Astrocyte (in vitro differentiated cells and primary cell): ENCODE results near the gene SIX3. TPM values are rescaled to one million over a fixed set of nuclear protein-coding genes. Genes with fewer than 3 reads are reported as not detected.

Experiments
- DNase-seq: peaks from one replicate; pipeline ENCODE4 v3.0.0-alpha.2; 2010; ENCODE audit warnings: low read depth
- FAIRE-seq: peaks from 2 replicates; lab custom pipeline; 2011; peaks lifted over from hg19 to GRCh38; lab: Jason Lieb, UNC
- H2AFZ ChIP-seq: 2 replicates; pipeline ENCODE4 v1.6.0; 2012; ENCODE audit warnings: low read depth, low read length, inconsistent platforms
- H3K27ac ChIP-seq: 2 replicates; pipeline ENCODE4 v1.5.1; 2011; ENCODE audit warnings: low read depth, low read length, inconsistent platforms
- H3K27me3 ChIP-seq: 2 replicates; pipeline ENCODE4 v1.6.0; 2011; ENCODE audit warnings: low read length, inconsistent platforms; ENCODE audit not compliant: insufficient read depth
- H3K36me3 ChIP-seq: 2 replicates; pipeline ENCODE4 v1.5.1; 2011; ENCODE audit warnings: low read length, inconsistent platforms; ENCODE audit not compliant: insufficient read depth
- H3K4me1 ChIP-seq: 2 replicates; pipeline ENCODE4 v1.5.1; 2011; ENCODE audit warnings: low read length, inconsistent platforms; ENCODE audit not compliant: insufficient read depth
- H3K4me2 ChIP-seq: 2 replicates; pipeline ENCODE4 v1.6.0; 2012; ENCODE audit warnings: low read length, inconsistent platforms
- H3K4me3 ChIP-seq: 2 replicates; pipeline ENCODE4 v1.5.1; 2011; ENCODE audit warnings: low read depth, mild to moderate bottlenecking, low read length, inconsistent platforms; ENCODE audit not compliant: insufficient read depth
- H3K79me2 ChIP-seq: 2 replicates; pipeline ENCODE4 v1.6.0; 2012; ENCODE audit warnings: mild to moderate bottlenecking, low read length, inconsistent platforms; ENCODE audit not compliant: insufficient read depth
- H3K9ac ChIP-seq: 2 replicates; pipeline ENCODE4 v1.6.0; 2012; ENCODE audit warnings: mild to moderate bottlenecking, low read length, inconsistent platforms
- H3K9me3 ChIP-seq: 2 replicates; pipeline ENCODE4 v1.5.1; 2012; ENCODE audit warnings: low read depth, mild to moderate bottlenecking, low read length, inconsistent platforms; ENCODE audit not compliant: insufficient read depth
- H4K20me1 ChIP-seq: 2 replicates; pipeline ENCODE4 v1.6.0; 2012; ENCODE audit warnings: low read length, inconsistent platforms; ENCODE audit not compliant: insufficient read depth
- H3K27ac Mint-ChIP-seq: one replicate; pipeline ENCODE4 v1.8.0; 2021; ENCODE audit warnings: mild to moderate bottlenecking, mixed read lengths; ENCODE audit not compliant: unreplicated experiment
- H3K27me3 Mint-ChIP-seq: one replicate; pipeline ENCODE4 v1.8.0; 2021; ENCODE audit warnings: low read depth, mixed read lengths; ENCODE audit not compliant: unreplicated experiment
- H3K36me3 Mint-ChIP-seq: one replicate; pipeline ENCODE4 v1.8.0; 2021; ENCODE audit warnings: low read depth, mixed read lengths; ENCODE audit not compliant: unreplicated experiment
- H3K4me1 Mint-ChIP-seq: one replicate; pipeline ENCODE4 v1.8.0; 2021; ENCODE audit warnings: low read depth, mixed read lengths; ENCODE audit not compliant: unreplicated experiment
- H3K4me3 Mint-ChIP-seq: one replicate; pipeline ENCODE4 v1.8.0; 2021; ENCODE audit warnings: mild to moderate bottlenecking, moderate library complexity, mixed read lengths; ENCODE audit not compliant: unreplicated experiment
- H3K9me3 Mint-ChIP-seq: one replicate; pipeline ENCODE4 v1.8.0; 2021; ENCODE audit warnings: mild to moderate bottlenecking, mixed read lengths; ENCODE audit not compliant: unreplicated experiment
- CTCF ChIP-seq: IDR thresholded peaks from 2 replicates; pipeline ENCODE4 v1.5.1; 2011; ENCODE audit warnings: low read depth, mild to moderate bottlenecking, inconsistent platforms, low read length, moderate library complexity; ENCODE audit not compliant: insufficient read depth
- EZH2 ChIP-seq: IDR thresholded peaks from 2 replicates; pipeline ENCODE4 v1.6.1; 2012; ENCODE audit warnings: mild to moderate bottlenecking, low read length, inconsistent platforms; ENCODE audit not compliant: insufficient read depth
- total RNA-seq: library from RNA; stranded (reverse); gene quantifications from 2 replicates; pipeline ENCODE4 v1.2.1, GENCODE V29; 2021

SIX3 gene
- total RNA-seq, 1 donor from 2014 or later: 1.7 TPM

- TF ChIP-seq EZH2 (no peak), CTCF (no peak)
- Histone ChIP-seq H2AFZ (no peak overlapping the region), H3K9me3 (no peaks in the 10 kb centered on the region), H3K27ac (no peak overlapping the region), H3K4me2 (no peak overlapping the region), H3K27me3 (no peaks in the 10 kb centered on the region), H4K20me1 (no peaks in the 10 kb centered on the region), H3K9ac (no peak overlapping the region), H3K4me1 (peaks cover 8% of the 10 kb centered on the region), H3K36me3 (no peaks in the 10 kb centered on the region), H3K4me3 (no peak overlapping the region), H3K79me2 (no peaks in the 10 kb centered on the region)
- H3K27me3 Mint-ChIP-seq: peaks cover 25% of the 10 kb centered on the region
- peaks cover 3% of the 10 kb centered on the region for H3K4me1 Mint-ChIP-seq
- no peak for FAIRE-seq
- no peak for DNase-seq
- H3K9me3 Mint-ChIP-seq: no peaks in the 10 kb centered on the region
- H3K27ac Mint-ChIP-seq: no peak overlapping the region
- no peak overlapping the region for H3K4me3 Mint-ChIP-seq
- H3K36me3 Mint-ChIP-seq: no peaks in the 10 kb centered on the region
Observed at GRCh38 chr2:44967727-44968432, 26.4 kb downstream of the SIX3 start.

DNA sequence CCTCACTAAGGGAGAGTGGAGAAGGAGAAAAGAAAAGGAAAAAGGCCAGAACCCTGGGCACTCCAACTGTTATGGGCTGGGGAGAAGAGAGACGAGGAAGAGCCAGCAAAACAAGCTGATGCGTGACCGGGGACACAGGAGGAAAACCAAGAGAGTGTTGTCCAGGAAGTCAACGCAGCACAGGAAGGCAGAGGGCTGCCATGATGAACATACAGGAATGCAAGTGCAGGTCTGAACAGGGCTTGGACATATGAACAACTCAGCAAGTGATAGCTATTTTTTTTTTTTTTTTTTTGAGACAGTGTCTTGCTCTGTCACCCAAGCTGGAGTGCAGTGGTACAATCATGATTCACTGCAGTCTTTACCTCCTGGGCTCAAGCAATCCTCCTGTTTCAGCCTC lies 28.4 kb downstream of the SIX3 start:
- H3K9ac ChIP-seq: no peak overlapping the region
- no peaks in the 10 kb centered on the region for H3K27me3 ChIP-seq
- no peak overlapping the region for H3K27ac Mint-ChIP-seq
- DNase-seq: no peak
- no peak overlapping the region for H2AFZ ChIP-seq
- peaks cover 8% of the 10 kb centered on the region for H3K4me1 ChIP-seq
- H3K4me3 Mint-ChIP-seq: no peak overlapping the region
- no peaks in the 10 kb centered on the region for H4K20me1 ChIP-seq
- H3K9me3 Mint-ChIP-seq: no peaks in the 10 kb centered on the region
- H3K27me3 Mint-ChIP-seq: peaks cover 32% of the 10 kb centered on the region
- H3K4me1 Mint-ChIP-seq: peaks cover 3% of the 10 kb centered on the region
- H3K4me3 ChIP-seq: no peak overlapping the region
- H3K27ac ChIP-seq: no peak overlapping the region
- no peak overlapping the region for H3K4me2 ChIP-seq
- H3K36me3 ChIP-seq: no peaks in the 10 kb centered on the region
- FAIRE-seq: no peak
- no peaks in the 10 kb centered on the region for H3K36me3 Mint-ChIP-seq
- H3K9me3 ChIP-seq: no peaks in the 10 kb centered on the region
- TF ChIP-seq EZH2: no peak
- TF ChIP-seq CTCF: no peak
- no peaks in the 10 kb centered on the region for H3K79me2 ChIP-seq

DNA sequence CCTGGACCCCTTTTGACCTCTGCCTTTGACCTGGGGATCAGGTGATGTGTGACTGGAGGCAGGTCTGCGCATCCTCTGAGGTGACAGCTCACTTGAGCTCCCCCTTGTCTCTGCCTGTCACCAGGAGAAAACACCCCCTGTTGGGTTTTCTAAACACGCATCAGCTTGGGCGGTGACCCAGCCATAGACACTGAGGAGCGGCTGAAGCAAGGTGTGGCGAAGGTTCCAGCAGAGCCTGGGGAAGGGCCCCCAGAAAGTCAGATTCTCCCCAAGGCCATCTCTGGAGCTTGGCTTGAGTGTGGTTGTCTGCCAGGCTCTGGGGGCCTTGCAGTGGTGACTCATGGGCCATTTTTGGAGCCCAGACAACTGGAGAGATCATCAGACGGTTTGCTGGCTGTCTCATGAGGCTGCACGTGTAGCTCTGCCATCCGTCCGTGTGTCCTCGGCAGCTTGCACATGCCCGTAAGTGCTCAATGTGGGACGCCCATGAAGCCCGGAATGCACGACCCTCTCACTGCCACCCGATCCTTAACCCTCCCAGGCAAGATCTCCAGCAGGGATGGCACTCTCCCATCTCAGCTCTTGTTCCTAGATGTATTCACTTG lies 29.4 kb downstream of the SIX3 start:
- no peak overlapping the region for H3K4me3 Mint-ChIP-seq
- no peaks in the 10 kb centered on the region for H3K9me3 Mint-ChIP-seq
- FAIRE-seq (no peak), DNase-seq (no peak)
- no peak overlapping the region for H3K4me3 ChIP-seq
- TF ChIP-seq CTCF (no peak), EZH2 (no peak)
- H3K27ac Mint-ChIP-seq: no peak overlapping the region
- H3K4me1 Mint-ChIP-seq: no peaks in the 10 kb centered on the region
- no peaks in the 10 kb centered on the region for H3K79me2 ChIP-seq
- H2AFZ ChIP-seq: no peak overlapping the region
- no peak overlapping the region for H3K9ac ChIP-seq
- no peaks in the 10 kb centered on the region for H4K20me1 ChIP-seq
- H3K36me3 Mint-ChIP-seq: no peaks in the 10 kb centered on the region
- H3K4me2 ChIP-seq: no peak overlapping the region
- H3K36me3 ChIP-seq: no peaks in the 10 kb centered on the region
- no peak overlapping the region for H3K27ac ChIP-seq
- peaks cover 8% of the 10 kb centered on the region for H3K4me1 ChIP-seq
- H3K27me3 Mint-ChIP-seq: peaks cover 32% of the 10 kb centered on the region
- H3K9me3 ChIP-seq: no peaks in the 10 kb centered on the region
- no peaks in the 10 kb centered on the region for H3K27me3 ChIP-seq
